Measurements from ENCODE around the gene BABAM2. TPM values are rescaled to one million over a fixed set of nuclear protein-coding genes. Genes with fewer than 3 reads are reported as not detected.

Gene BABAM2
- total and polyA plus RNA-seq, 9 of the 15 experiments (the other 6 are each of a cell fraction or from before 2014, with no cell fraction given) = 10.9 to 37.4 (median 25.6) TPM

GRCh38 chr2:27903649-27904404 is 13.3 kb downstream of the BABAM2 start (continued):
- no peak for TF ChIP-seq ZNF407 (IDR thresholded peaks at IDR 0.05; ENCODE audit: low read depth)
- no peak for TF ChIP-seq ILK (tag; IDR thresholded peaks at IDR 0.05; ENCODE audit: borderline replicate concordance, low read depth)
- TF ChIP-seq C11orf30 (IDR thresholded peaks at IDR 0.05; ENCODE audit: low read depth) = peak; percentile 40
- TF ChIP-seq PTRF (tag; IDR thresholded peaks at IDR 0.05) = no peak
- TF ChIP-seq, protein P1, sequence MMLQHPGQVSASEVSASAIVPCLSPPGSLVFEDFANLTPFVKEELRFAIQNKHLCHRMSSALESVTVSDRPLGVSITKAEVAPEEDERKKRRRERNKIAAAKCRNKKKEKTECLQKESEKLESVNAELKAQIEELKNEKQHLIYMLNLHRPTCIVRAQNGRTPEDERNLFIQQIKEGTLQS (IDR thresholded peaks at IDR 0.05) = peak; percentile 84
- TF ChIP-seq, protein P1 (CRISPR knock-in tag; conservative IDR thresholded peaks at IDR 0.05) = no peak
- TF ChIP-seq FOXJ3 (CRISPR knock-in tag; IDR thresholded peaks at IDR 0.05) = no peak
- TF ChIP-seq ZC3H11A (IDR thresholded peaks at IDR 0.05; ENCODE audit: low read depth, low read length) = no peak
- no peak for TF ChIP-seq SMAD3 (CRISPR knock-in tag; conservative IDR thresholded peaks at IDR 0.05)
- no peak for TF ChIP-seq ZBED1 (IDR thresholded peaks at IDR 0.05)
- TF ChIP-seq DMBX1 (CRISPR knock-in tag; IDR thresholded peaks at IDR 0.05; ENCODE audit: borderline replicate concordance) = no peak
- no peak for TF ChIP-seq MBD2 (IDR thresholded peaks at IDR 0.05; ENCODE audit: borderline replicate concordance, low read depth)
- no peak for TF ChIP-seq ZNF77 (CRISPR knock-in tag; IDR thresholded peaks at IDR 0.05)
- TF ChIP-seq ZBTB2 (IDR thresholded peaks at IDR 0.05) = no peak
- TF ChIP-seq, protein P2, sequence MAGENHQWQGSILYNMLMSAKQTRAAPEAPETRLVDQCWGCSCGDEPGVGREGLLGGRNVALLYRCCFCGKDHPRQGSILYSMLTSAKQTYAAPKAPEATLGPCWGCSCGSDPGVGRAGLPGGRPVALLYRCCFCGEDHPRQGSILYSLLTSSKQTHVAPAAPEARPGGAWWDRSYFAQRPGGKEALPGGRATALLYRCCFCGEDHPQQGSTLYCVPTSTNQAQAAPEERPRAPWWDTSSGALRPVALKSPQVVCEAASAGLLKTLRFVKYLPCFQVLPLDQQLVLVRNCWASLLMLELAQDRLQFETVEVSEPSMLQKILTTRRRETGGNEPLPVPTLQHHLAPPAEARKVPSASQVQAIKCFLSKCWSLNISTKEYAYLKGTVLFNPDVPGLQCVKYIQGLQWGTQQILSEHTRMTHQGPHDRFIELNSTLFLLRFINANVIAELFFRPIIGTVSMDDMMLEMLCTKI (IDR thresholded peaks at IDR 0.05; ENCODE audit: partially characterized antibody) = no peak
